ENCODE measurements around the gene PRELID1.
A peak's percentile ranks its signal among the peaks of the same experiment; 100 is the strongest.

Gene PRELID1

GRCh38 chr5:177351392-177352329, 48.1 kb downstream of the PRELID1 start, which contains the start of gene LMAN2:
TSS of gene LMAN2 (minus strand) at chr5:177351668. CDS start at chr5:177351647, 21 bp downstream.
- peak; percentile 97 to 98 for DNase-seq (ENCODE audit: low read depth in 2 of 2)
- peak within 1 kb of the TSS; percentile 73 to 100 for H3K4me3 ChIP-seq (replicated peaks in 1 of 2; ENCODE audit: low read depth in 2 of 2, low read length in 2 of 2)
- TF ChIP-seq, protein P1, sequence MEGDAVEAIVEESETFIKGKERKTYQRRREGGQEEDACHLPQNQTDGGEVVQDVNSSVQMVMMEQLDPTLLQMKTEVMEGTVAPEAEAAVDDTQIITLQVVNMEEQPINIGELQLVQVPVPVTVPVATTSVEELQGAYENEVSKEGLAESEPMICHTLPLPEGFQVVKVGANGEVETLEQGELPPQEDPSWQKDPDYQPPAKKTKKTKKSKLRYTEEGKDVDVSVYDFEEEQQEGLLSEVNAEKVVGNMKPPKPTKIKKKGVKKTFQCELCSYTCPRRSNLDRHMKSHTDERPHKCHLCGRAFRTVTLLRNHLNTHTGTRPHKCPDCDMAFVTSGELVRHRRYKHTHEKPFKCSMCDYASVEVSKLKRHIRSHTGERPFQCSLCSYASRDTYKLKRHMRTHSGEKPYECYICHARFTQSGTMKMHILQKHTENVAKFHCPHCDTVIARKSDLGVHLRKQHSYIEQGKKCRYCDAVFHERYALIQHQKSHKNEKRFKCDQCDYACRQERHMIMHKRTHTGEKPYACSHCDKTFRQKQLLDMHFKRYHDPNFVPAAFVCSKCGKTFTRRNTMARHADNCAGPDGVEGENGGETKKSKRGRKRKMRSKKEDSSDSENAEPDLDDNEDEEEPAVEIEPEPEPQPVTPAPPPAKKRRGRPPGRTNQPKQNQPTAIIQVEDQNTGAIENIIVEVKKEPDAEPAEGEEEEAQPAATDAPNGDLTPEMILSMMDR (IDR thresholded peaks at IDR 0.05; ENCODE audit: low read depth, low read length): no peak

DNA sequence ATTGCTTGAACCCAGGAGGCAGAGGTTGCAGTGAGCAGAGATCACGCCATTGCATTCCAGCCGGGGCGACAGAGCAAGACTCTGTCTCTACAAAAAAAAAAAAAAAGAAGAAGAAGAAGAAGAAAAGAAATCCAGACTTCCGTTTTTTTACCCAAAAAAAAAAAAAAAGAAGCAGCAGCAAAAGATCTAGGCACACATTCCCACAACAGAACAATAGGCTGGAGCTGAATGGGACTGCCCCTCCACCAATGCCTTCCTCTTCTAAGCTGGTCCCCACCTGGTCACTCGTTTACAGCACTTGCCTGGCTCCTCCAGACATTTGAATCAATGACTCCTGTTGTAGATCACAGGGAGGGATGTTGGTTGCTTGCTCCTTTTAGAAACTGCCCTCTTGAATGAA, 49.5 kb downstream of the PRELID1 start:
- DNase-seq (ENCODE audit: low read depth in 2 of 2): no peak
- H3K4me3 ChIP-seq (replicated peaks in 1 of 2; ENCODE audit: low read depth in 2 of 2, low read length in 2 of 2): no peak overlapping the region
- TF ChIP-seq, protein P1 (IDR thresholded peaks at IDR 0.05; ENCODE audit: low read depth, low read length): no peak

DNA sequence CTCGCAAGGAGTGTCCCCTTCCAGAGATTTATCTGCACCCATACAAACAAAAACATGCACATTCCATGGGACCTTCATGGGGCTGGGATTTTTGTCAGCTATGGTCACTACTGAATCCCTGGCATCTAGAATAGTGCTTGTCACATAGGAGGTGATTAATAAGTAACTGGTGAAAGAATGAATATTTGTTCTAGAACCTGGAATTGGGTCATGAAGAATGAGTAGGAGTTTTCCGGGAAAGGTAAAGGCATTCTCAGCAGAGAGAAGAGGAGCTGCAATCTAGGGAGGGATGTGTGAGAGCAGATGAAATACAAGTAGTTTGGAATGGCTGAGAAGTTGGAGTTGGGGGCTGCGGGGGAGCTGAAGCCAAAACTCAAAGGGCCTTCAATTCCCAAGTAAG, 50.7 kb downstream of the PRELID1 start:
- no peak for DNase-seq (ENCODE audit: low read depth in 2 of 2)
- TF ChIP-seq, protein P1 (IDR thresholded peaks at IDR 0.05; ENCODE audit: low read depth, low read length): no peak
- no peak overlapping the region for H3K4me3 ChIP-seq (replicated peaks in 1 of 2; ENCODE audit: low read depth in 2 of 2, low read length in 2 of 2)

GRCh38 chr5:177354711-177355110, 51.1 kb downstream of the PRELID1 start:
- DNase-seq (ENCODE audit: low read depth in 2 of 2): no peak
- TF ChIP-seq, protein P1 (IDR thresholded peaks at IDR 0.05; ENCODE audit: low read depth, low read length): no peak
- H3K4me3 ChIP-seq (replicated peaks in 1 of 2; ENCODE audit: low read depth in 2 of 2, low read length in 2 of 2): no peak overlapping the region

GRCh38 chr5:177355162-177355867, 51.7 kb downstream of the PRELID1 start:
- TF ChIP-seq, protein P1 (IDR thresholded peaks at IDR 0.05; ENCODE audit: low read depth, low read length): no peak
- no peak for DNase-seq (ENCODE audit: low read depth in 2 of 2)
- no peak overlapping the region for H3K4me3 ChIP-seq (replicated peaks in 1 of 2; ENCODE audit: low read depth in 2 of 2, low read length in 2 of 2)

- DNase-seq (ENCODE audit: low read depth in 2 of 2): no peak
- TF ChIP-seq, protein P1 (IDR thresholded peaks at IDR 0.05; ENCODE audit: low read depth, low read length): no peak
- no peak overlapping the region for H3K4me3 ChIP-seq (replicated peaks in 1 of 2; ENCODE audit: low read depth in 2 of 2, low read length in 2 of 2)
These were observed 52.2 kb downstream of the PRELID1 start for GRCh38 chr5:177355868-177356168.

Measured in cardiac fibroblast (primary cell).